Measurements from ENCODE around the gene SFI1.
A peak's percentile ranks its signal among the peaks of the same experiment; 100 is the strongest.
"Not testable (repeated sequence)": the region's sequence is repeated elsewhere in the genome, so short reads cannot be mapped to it uniquely, and the experiment has no call there.

Gene SFI1

GRCh38 chr22:31489632-31490495 lies 6.5 kb upstream of the SFI1 start, which contains the start of gene EIF4ENIF1:
TSS of gene EIF4ENIF1 (minus strand) at chr22:31489842. CDS start at chr22:31488718, 1,124 bp downstream.
- peak within 1 kb of the TSS; percentile 87 for H3K4me3 ChIP-seq (ENCODE audit: low read depth, low read length)
- peak; percentile 67 for DNase-seq (ENCODE audit: low read depth)

GRCh38 chr22:31490496-31490925 lies 5.8 kb upstream of the SFI1 start:
- peak overlapping the region; percentile 87 for H3K4me3 ChIP-seq (ENCODE audit: low read depth, low read length)
- DNase-seq (ENCODE audit: low read depth), result peak; percentile 39

- peak overlapping the region; percentile 87 for H3K4me3 ChIP-seq (ENCODE audit: low read depth, low read length)
These were observed 4.9 kb upstream of the SFI1 start for GRCh38 chr22:31491218-31491962.

GRCh38 chr22:31492151-31492550 lies 4.2 kb upstream of the SFI1 start:
- no peak for DNase-seq (ENCODE audit: low read depth)
- no peak overlapping the region for H3K4me3 ChIP-seq (ENCODE audit: low read depth, low read length)

More at GRCh38 chr22:31491218-31491962, 4.9 kb upstream of the SFI1 start:
- DNase-seq (ENCODE audit: low read depth), result no peak

- DNase-seq (ENCODE audit: low read depth); H3K4me3 ChIP-seq (ENCODE audit: low read depth, low read length): not testable (repeated sequence)
These were observed 3.0 kb upstream of the SFI1 start for GRCh38 chr22:31493355-31493754.

- no peak for DNase-seq (ENCODE audit: low read depth)
- peak overlapping the region; percentile 89 for H3K4me3 ChIP-seq (ENCODE audit: low read depth, low read length)
These were observed 993 bp upstream of the SFI1 start for GRCh38 chr22:31495343-31495742.

- DNase-seq (ENCODE audit: low read depth), result no peak
- H3K4me3 ChIP-seq (ENCODE audit: low read depth, low read length), result peak overlapping the region; percentile 89
These were observed 405 bp downstream of the SFI1 start for GRCh38 chr22:31496735-31497146.

GRCh38 chr22:31497148-31497938 lies 1.0 kb downstream of the SFI1 start:
- DNase-seq (ENCODE audit: low read depth), result no peak
- peak overlapping the region; percentile 89 for H3K4me3 ChIP-seq (ENCODE audit: low read depth, low read length)

- DNase-seq (ENCODE audit: low read depth), result no peak
- H3K4me3 ChIP-seq (ENCODE audit: low read depth, low read length), result no peak overlapping the region
These were observed 5.4 kb downstream of the SFI1 start for GRCh38 chr22:31501738-31502137.

- DNase-seq (ENCODE audit: low read depth), result no peak
- no peak overlapping the region for H3K4me3 ChIP-seq (ENCODE audit: low read depth, low read length)
These were observed 7.1 kb downstream of the SFI1 start for GRCh38 chr22:31503211-31503964.

- no peak overlapping the region for H3K4me3 ChIP-seq (ENCODE audit: low read depth, low read length)
- no peak for DNase-seq (ENCODE audit: low read depth)
These were observed 7.9 kb downstream of the SFI1 start for GRCh38 chr22:31504282-31504681.

GRCh38 chr22:31507517-31507916 lies 11.2 kb downstream of the SFI1 start:
- not testable (repeated sequence) for DNase-seq (ENCODE audit: low read depth); H3K4me3 ChIP-seq (ENCODE audit: low read depth, low read length)

- H3K4me3 ChIP-seq (ENCODE audit: low read depth, low read length), result no peak overlapping the region
- no peak for DNase-seq (ENCODE audit: low read depth)
These were observed 12.2 kb downstream of the SFI1 start for GRCh38 chr22:31508536-31508935.

- no peak for DNase-seq (ENCODE audit: low read depth)
- no peak overlapping the region for H3K4me3 ChIP-seq (ENCODE audit: low read depth, low read length)
These were observed 12.9 kb downstream of the SFI1 start for GRCh38 chr22:31509061-31509762.

- H3K4me3 ChIP-seq (ENCODE audit: low read depth, low read length), result no peak overlapping the region
- no peak for DNase-seq (ENCODE audit: low read depth)
These were observed 23.7 kb downstream of the SFI1 start for GRCh38 chr22:31520051-31520450.

- not testable (repeated sequence) for H3K4me3 ChIP-seq (ENCODE audit: low read depth, low read length); DNase-seq (ENCODE audit: low read depth)
These were observed 27.8 kb downstream of the SFI1 start for GRCh38 chr22:31524132-31524531.

GRCh38 chr22:31526270-31526669 lies 29.9 kb downstream of the SFI1 start:
- no peak for DNase-seq (ENCODE audit: low read depth)

GRCh38 chr22:31530823-31531195 lies 34.5 kb downstream of the SFI1 start:
- DNase-seq (ENCODE audit: low read depth), result peak; percentile 5
- no peak overlapping the region for H3K4me3 ChIP-seq (ENCODE audit: low read depth, low read length)

More at GRCh38 chr22:31526270-31526669, 29.9 kb downstream of the SFI1 start:
- H3K4me3 ChIP-seq (ENCODE audit: low read depth, low read length), result no peak overlapping the region

Measured in skeletal muscle cell (primary cell).